Breast epithelium (tissue), 4 donors: Measurements from ENCODE around the gene VPS13D. TPM values are rescaled to one million over a fixed set of nuclear protein-coding genes. Genes with fewer than 3 reads are reported as not detected.

Experiments used
- DNase-seq, 2 donors: peaks; one replicate each; pipeline ENCODE4 v3.0.0-alpha.2; 2019; ENCODE audit warnings: low spot score in 2 of 2
- H3K27ac ChIP-seq, 2 donors: fragments of 200-600 bp; sonication (generic) in 1 of 2; one replicate each; pipeline ENCODE4 v1.5.1; 2016 to 2019; ENCODE audit warnings: mild to moderate bottlenecking in 1 of 2
- H3K27me3 ChIP-seq, 2 donors: fragments of 200-600 bp; sonication (generic) in 1 of 2; one replicate each; pipeline versions ENCODE4 v1.5.1 to v1.6.0; 2017 to 2019; ENCODE audit warnings: control low read depth in 1 of 2, mild to moderate bottlenecking in 1 of 2
- H3K36me3 ChIP-seq: fragments of 200-600 bp; one replicate; pipeline ENCODE4 v1.5.1; 2019
- H3K4me1 ChIP-seq, 2 donors: fragments of 200-600 bp; sonication (generic); one replicate each; pipeline ENCODE4 v1.5.1; 2016 to 2019; ENCODE audit warnings: control low read depth in 1 of 2
- H3K4me3 ChIP-seq, 3 donors: fragments of 200-600 bp; sonication (generic); 1 replicate in 2 of 3; 2 replicates in 1 of 3; pipeline ENCODE4 v1.5.1; 2016 to 2019; ENCODE audit warnings: mild to moderate bottlenecking in 3 of 3, moderate library complexity in 2 of 3
- H3K9me3 ChIP-seq, 2 donors: fragments of 200-600 bp; sonication (generic) in 1 of 2; one replicate each; pipeline ENCODE4 v1.5.1; 2016 to 2019; ENCODE audit warnings: control low read depth in 1 of 2
- CTCF ChIP-seq, 3 donors: fragments of 450-650 bp; IDR thresholded peaks; one replicate each; pipeline ENCODE4 v1.5.1; 2016 to 2017; ENCODE audit warnings: antibody characterized with exemption in 3 of 3, mild to moderate bottlenecking in 3 of 3, moderate library complexity in 3 of 3
- POLR2A ChIP-seq: fragments of 450-650 bp; IDR thresholded peaks from one replicate; pipeline ENCODE4 v1.6.1; 2016; ENCODE audit warnings: antibody characterized with exemption, mild to moderate bottlenecking, moderate library complexity
- POLR2AphosphoS5 ChIP-seq, 3 donors: sonication (generic); formaldehyde crosslinking; IDR thresholded peaks; one replicate each; pipeline ENCODE4 v1.6.1; 2017; ENCODE audit warnings: antibody characterized with exemption in 3 of 3
- intact Hi-C: fragments of 100-400 bp; cut with DNase I; formaldehyde crosslinking; loops from one replicate; pipeline ENCODE4 v1.15.1; 2023; ENCODE audit warnings: low total_unique reads
- total RNA-seq, 3 donors: library from RNA; depleted of rRNA; stranded (reverse); fragments of >200 nt; gene quantifications; one replicate each; pipeline ENCODE4 v1.1.0, GENCODE V29; 2016

The VPS13D gene
- total RNA-seq, 3 donors from 2014 or later: 73.9 to 115 (median 96.4) TPM

DNA sequence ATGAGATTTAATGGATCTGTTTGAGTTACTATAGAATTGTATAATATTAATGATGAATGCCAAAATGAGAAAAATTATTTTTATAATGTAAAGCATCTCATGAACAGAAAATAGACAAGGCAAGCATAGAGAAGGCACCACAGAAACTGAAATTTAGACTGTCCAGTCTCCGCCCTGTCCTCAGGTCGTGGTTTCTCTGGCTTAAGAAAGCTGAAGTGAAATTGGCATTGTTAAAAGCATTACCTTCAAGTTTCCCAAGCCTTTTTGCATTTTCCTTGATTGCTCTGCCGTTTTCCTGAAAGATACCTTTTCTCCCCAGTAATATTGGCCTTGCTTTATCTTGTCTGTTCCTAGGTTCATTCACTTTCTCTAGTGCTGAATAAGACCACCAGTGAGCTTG is 58.0 kb downstream of the VPS13D start:
- no peak overlapping the region for H3K4me3 ChIP-seq
- no peak for DNase-seq
- no peaks in the 10 kb centered on the region for H3K4me1 ChIP-seq
- H3K36me3 ChIP-seq: no peaks in the 10 kb centered on the region
- H3K9me3 ChIP-seq: no peaks in the 10 kb centered on the region
- no peak overlapping the region for H3K27ac ChIP-seq
- TF ChIP-seq POLR2AphosphoS5 (IDR thresholded peaks at IDR 0.05): no peak
- no peak for TF ChIP-seq CTCF (IDR thresholded peaks at IDR 0.05)
- TF ChIP-seq POLR2A: no peak
- intact Hi-C loops: no loop called here
- no peaks in the 10 kb centered on the region for H3K27me3 ChIP-seq

- H3K9me3 ChIP-seq: no peaks in the 10 kb centered on the region
- H3K36me3 ChIP-seq: peaks cover 8% of the 10 kb centered on the region
- DNase-seq: no peak
- no peaks in the 10 kb centered on the region for H3K27me3 ChIP-seq
- H3K27ac ChIP-seq: no peak overlapping the region
- intact Hi-C loops: no loop called here
- H3K4me1 ChIP-seq: no peaks in the 10 kb centered on the region
- no peak overlapping the region for H3K4me3 ChIP-seq
- TF ChIP-seq POLR2AphosphoS5 (IDR thresholded peaks at IDR 0.05) (no peak), POLR2A (no peak), CTCF (IDR thresholded peaks at IDR 0.05) (no peak)
These were observed 61.0 kb downstream of the VPS13D start for GRCh38 chr1:12290828-12291227.

DNA sequence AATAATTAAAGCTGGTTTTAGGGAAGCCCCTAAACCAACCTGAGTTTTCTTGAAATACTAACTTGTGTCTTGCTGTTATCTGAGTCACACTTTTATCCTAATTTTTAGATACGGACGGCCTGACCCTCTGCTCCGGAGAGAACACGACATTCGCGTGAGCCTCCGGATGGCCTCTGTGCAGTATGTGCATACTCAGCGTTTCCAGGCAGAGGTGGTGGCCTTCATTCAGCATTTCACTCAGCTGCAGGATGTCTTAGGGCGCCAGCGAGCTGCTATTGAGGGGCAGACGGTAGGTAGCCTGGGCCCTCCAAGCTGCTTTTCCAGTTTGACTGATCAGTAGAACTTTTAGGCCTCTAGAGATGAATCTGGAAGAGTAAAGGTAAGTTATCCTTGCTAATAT is 63.6 kb downstream of the VPS13D start:
- Histone ChIP-seq H3K9me3 (no peaks in the 10 kb centered on the region), H3K36me3 (peaks cover 13% of the 10 kb centered on the region), H3K27me3 (no peaks in the 10 kb centered on the region), H3K27ac (no peak overlapping the region), H3K4me1 (no peaks in the 10 kb centered on the region), H3K4me3 (no peak overlapping the region)
- TF ChIP-seq POLR2A (no peak), CTCF (IDR thresholded peaks at IDR 0.05) (no peak), POLR2AphosphoS5 (IDR thresholded peaks at IDR 0.05) (no peak)
- DNase-seq: no peak
- intact Hi-C loops: no loop called here

GRCh38 chr1:12294076-12294475 is 64.2 kb downstream of the VPS13D start:
- H3K27ac ChIP-seq: no peak overlapping the region
- intact Hi-C loops: no loop called here

DNA sequence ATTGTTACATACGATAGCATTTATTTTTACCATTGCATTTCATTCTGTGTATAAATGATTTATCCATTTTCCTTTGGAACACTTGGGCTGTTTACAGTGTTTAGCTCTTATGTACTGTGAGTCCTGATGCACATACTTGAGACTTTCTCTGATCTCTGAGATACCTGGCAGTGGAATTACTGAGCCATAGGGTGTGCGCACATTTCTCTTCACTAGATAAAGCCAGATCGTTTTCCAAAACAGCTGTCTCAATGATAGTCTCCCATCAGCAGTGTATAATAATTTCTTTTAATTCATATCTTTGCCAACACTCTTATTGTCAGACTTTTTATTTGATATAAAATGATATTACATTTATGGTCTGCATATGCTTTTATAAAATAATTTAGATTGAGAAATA is 66.2 kb downstream of the VPS13D start:
- no peak for DNase-seq
- Histone ChIP-seq H3K27ac (no peak overlapping the region), H3K4me1 (no peaks in the 10 kb centered on the region), H3K27me3 (no peaks in the 10 kb centered on the region), H3K9me3 (no peaks in the 10 kb centered on the region), H3K4me3 (no peak overlapping the region), H3K36me3 (peaks cover 16% of the 10 kb centered on the region)
- intact Hi-C loops: no loop called here
- TF ChIP-seq POLR2AphosphoS5 (IDR thresholded peaks at IDR 0.05) (no peak), CTCF (IDR thresholded peaks at IDR 0.05) (no peak), POLR2A (no peak)

More at GRCh38 chr1:12294076-12294475, 64.2 kb downstream of the VPS13D start:
- no peak overlapping the region for H3K4me3 ChIP-seq
- no peaks in the 10 kb centered on the region for H3K9me3 ChIP-seq
- H3K27me3 ChIP-seq: no peaks in the 10 kb centered on the region
- peaks cover 13% of the 10 kb centered on the region for H3K36me3 ChIP-seq
- no peaks in the 10 kb centered on the region for H3K4me1 ChIP-seq
- TF ChIP-seq POLR2AphosphoS5 (IDR thresholded peaks at IDR 0.05) (no peak), CTCF (IDR thresholded peaks at IDR 0.05) (no peak), POLR2A (no peak)
- no peak for DNase-seq
